Umbilical cord (tissue), 2 donors: Measurements from ENCODE around the gene TOP2B. TPM values are rescaled to one million over a fixed set of nuclear protein-coding genes. Genes with fewer than 3 reads are reported as not detected.

Source experiments
- DNase-seq: peaks from one replicate; pipeline ENCODE4 v3.0.0-alpha.2; 2015; ENCODE audit warnings: low spot score
- total RNA-seq: library from RNA; depleted of rRNA; stranded (reverse); fragments of >200 nt; gene quantifications from one replicate; pipeline ENCODE4 v1.2.3, GENCODE V29; 2014; ENCODE audit warnings: low replicate concordance; ENCODE audit not compliant: insufficient read depth

The TOP2B gene
- total RNA-seq, 1 donor from 2014 or later, result 106 TPM

GRCh38 chr3:25582242-25582641 lies 82.5 kb downstream of the TOP2B start:
- DNase-seq, result no peak

GRCh38 chr3:25581823-25582222 lies 82.9 kb downstream of the TOP2B start:
- no peak for DNase-seq

GRCh38 chr3:25581335-25581734 lies 83.4 kb downstream of the TOP2B start:
- DNase-seq, result no peak

- no peak for DNase-seq
These were observed 84.2 kb downstream of the TOP2B start for GRCh38 chr3:25580534-25580933.

- DNase-seq, result no peak
These were observed 86.6 kb downstream of the TOP2B start for GRCh38 chr3:25578059-25578458.

- DNase-seq, result no peak
These were observed 87.8 kb downstream of the TOP2B start for GRCh38 chr3:25576831-25577454.

GRCh38 chr3:25576146-25576545 lies 88.6 kb downstream of the TOP2B start:
- no peak for DNase-seq

GRCh38 chr3:25575001-25575400 lies 89.7 kb downstream of the TOP2B start:
- no peak for DNase-seq

GRCh38 chr3:25574172-25574765 lies 90.4 kb downstream of the TOP2B start:
- DNase-seq, result no peak

GRCh38 chr3:25573386-25574171 lies 91.1 kb downstream of the TOP2B start:
- peak; percentile 61 for DNase-seq

- DNase-seq, result no peak
These were observed 91.8 kb downstream of the TOP2B start for GRCh38 chr3:25572919-25573385.

- no peak for DNase-seq
These were observed 92.4 kb downstream of the TOP2B start for GRCh38 chr3:25572336-25572735.

- no peak for DNase-seq
These were observed 93.4 kb downstream of the TOP2B start for GRCh38 chr3:25571285-25571684.

- no peak for DNase-seq
These were observed 96.1 kb downstream of the TOP2B start for GRCh38 chr3:25568525-25569078.

GRCh38 chr3:25567806-25568524 lies 96.7 kb downstream of the TOP2B start:
- no peak for DNase-seq

- DNase-seq, result no peak
These were observed 97.3 kb downstream of the TOP2B start for GRCh38 chr3:25567388-25567787.

GRCh38 chr3:25566358-25566920 lies 98.3 kb downstream of the TOP2B start:
- DNase-seq, result no peak

- DNase-seq, result no peak
These were observed 98.9 kb downstream of the TOP2B start for GRCh38 chr3:25565807-25566206.

- no peak for DNase-seq
These were observed 100.6 kb downstream of the TOP2B start for GRCh38 chr3:25564075-25564474.

- no peak for DNase-seq
These were observed 101.1 kb downstream of the TOP2B start for GRCh38 chr3:25563601-25564000.

- DNase-seq, result no peak
These were observed 105.9 kb downstream of the TOP2B start for GRCh38 chr3:25558796-25559195.
